NOMO-1 treated with DMSO at 0.1 percent for 48 hours (cell line): ENCODE results near the gene DAO.
A peak's percentile ranks its signal among the peaks of the same experiment; 100 is the strongest.
"Not testable (repeated sequence)": the region's sequence is repeated elsewhere in the genome, so short reads cannot be mapped to it uniquely, and the experiment has no call there.

Source experiments
- DNase-seq: peaks from one replicate; lab custom pipeline; 2025; ENCODE audit not compliant: unreplicated experiment; lab: John Stamatoyannopoulos, UW

Gene DAO

GRCh38 chr12:108879615-108880254 lies at the start of gene DAO:
Gene DAO, plus strand, starts transcription at chr12:108880092. Its CDS starts 4,915 bp downstream, at chr12:108885007.
- DNase-seq = no peak

- DNase-seq = no peak
Observed at GRCh38 chr12:108831309-108831991, 48.4 kb upstream of the DAO start.

GRCh38 chr12:108832208-108832607 lies 47.7 kb upstream of the DAO start:
- no peak for DNase-seq

GRCh38 chr12:108832730-108833354 lies 47.0 kb upstream of the DAO start:
- DNase-seq = no peak

GRCh38 chr12:108833355-108833733 lies 46.5 kb upstream of the DAO start:
- DNase-seq = no peak

GRCh38 chr12:108833757-108834472 lies 46.0 kb upstream of the DAO start:
- DNase-seq = no peak

GRCh38 chr12:108835860-108836634 lies 43.8 kb upstream of the DAO start:
- DNase-seq = no peak

GRCh38 chr12:108837239-108837638 lies 42.7 kb upstream of the DAO start:
- DNase-seq = no peak

- no peak for DNase-seq
Observed at GRCh38 chr12:108837680-108838079, 42.2 kb upstream of the DAO start.

- peak; percentile 89 for DNase-seq
Observed at GRCh38 chr12:108838194-108839017, 41.5 kb upstream of the DAO start.

- no peak for DNase-seq
Observed at GRCh38 chr12:108839018-108839889, 40.6 kb upstream of the DAO start.

GRCh38 chr12:108839890-108840230 lies 40.0 kb upstream of the DAO start:
- no peak for DNase-seq

- DNase-seq = no peak
Observed at GRCh38 chr12:108840605-108841332, 39.1 kb upstream of the DAO start.

- not testable (repeated sequence) for DNase-seq
Observed at GRCh38 chr12:108841825-108842224, 38.1 kb upstream of the DAO start.

GRCh38 chr12:108842361-108842760 lies 37.5 kb upstream of the DAO start:
- DNase-seq = no peak

- no peak for DNase-seq
Observed at GRCh38 chr12:108843187-108843586, 36.7 kb upstream of the DAO start.

- no peak for DNase-seq
Observed at GRCh38 chr12:108845696-108846095, 34.2 kb upstream of the DAO start.

GRCh38 chr12:108846290-108846701 lies 33.6 kb upstream of the DAO start:
- DNase-seq = peak; percentile 25

- no peak for DNase-seq
Observed at GRCh38 chr12:108847705-108848104, 32.2 kb upstream of the DAO start.
